ENCODE data around the gene PLEKHA1. TPM values are rescaled to one million over a fixed set of nuclear protein-coding genes. Genes with fewer than 3 reads are reported as not detected.

The PLEKHA1 gene
- total RNA-seq, 1 experiment from 2014 or later = 30.6 TPM

DNA sequence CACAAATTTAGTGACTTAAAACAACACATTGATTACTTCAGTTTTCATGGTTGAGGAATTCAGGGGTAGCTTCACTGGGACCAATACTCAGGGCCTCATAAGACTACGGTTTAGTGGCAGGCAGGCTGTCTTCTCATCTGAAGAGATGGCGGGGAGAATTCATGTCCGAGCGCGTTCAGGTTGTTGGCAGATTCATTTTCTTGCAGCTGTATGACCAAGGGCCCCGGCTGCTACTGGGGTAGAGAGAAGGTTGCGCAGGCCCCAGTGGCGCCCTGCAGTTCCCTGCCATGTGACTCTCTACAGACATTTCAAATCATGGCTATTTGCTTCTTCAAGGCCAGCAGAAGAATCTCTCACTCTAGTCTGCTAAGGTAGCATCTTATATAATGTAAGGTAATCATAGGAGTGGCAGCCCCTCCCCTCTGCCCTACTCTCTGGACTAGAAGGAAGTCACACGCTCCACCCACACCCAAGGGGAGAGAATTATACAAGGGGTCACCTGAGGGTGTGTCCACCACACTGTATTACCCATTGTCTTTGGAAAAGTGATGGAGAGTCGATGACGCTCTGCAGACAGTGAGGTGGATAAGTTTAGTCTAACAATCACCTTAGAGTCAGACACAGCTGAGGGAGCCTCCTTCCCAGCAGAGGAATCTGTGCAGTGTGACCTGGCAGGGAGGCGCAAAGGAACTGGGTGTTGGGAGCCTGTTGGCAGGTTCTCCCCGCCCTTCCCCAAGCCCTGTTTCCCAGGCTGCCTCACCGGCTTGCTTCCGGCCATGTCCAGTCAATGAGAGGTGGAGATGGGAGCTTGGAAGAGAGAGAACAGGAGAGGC lies 35.7 kb upstream of the PLEKHA1 start:
- Histone ChIP-seq H3K79me2 (ENCODE audit: insufficient read depth, low read length) (no peaks in the 10 kb centered on the region), H4K20me1 (ENCODE audit: insufficient read depth) (no peaks in the 10 kb centered on the region), H3K9me2 (ENCODE audit: insufficient read depth) (no peaks in the 10 kb centered on the region), H3K9ac (ENCODE audit: low read length) (no peak overlapping the region), H3K27me3 (ENCODE audit: insufficient read depth, low read length) (no peaks in the 10 kb centered on the region), H3K4me1 (ENCODE audit: control insufficient read depth in 1 of 2, insufficient read depth in 2 of 2, low read length in 2 of 2) (peaks cover 0 to 5% of the 10 kb centered on the region in 2 experiments; a peak in 1 of 4 replicates), H3K9me3 (ENCODE audit: control insufficient read depth in 1 of 2, insufficient read depth in 1 of 2, low read depth in 1 of 2, low read length in 2 of 2) (no peaks in the 10 kb centered on the region), H3K36me3 (ENCODE audit: control insufficient read depth in 1 of 2, insufficient read depth in 2 of 2, low read length in 2 of 2) (no peaks in the 10 kb centered on the region), H3K27ac (ENCODE audit: low read depth, low read length) (no peak overlapping the region), H3K4me3 (replicated peaks in 1 of 2; ENCODE audit: low read depth in 1 of 2, low read length in 2 of 2) (no peak overlapping the region), H2AFZ (ENCODE audit: low read depth, low read length, poor library complexity, severe bottlenecking) (no peak overlapping the region), H3K4me2 (ENCODE audit: low read length) (no peak overlapping the region)
- TF ChIP-seq CEBPB (IDR thresholded peaks at IDR 0.05; ENCODE audit: low read depth) (no peak), SRF (IDR thresholded peaks at IDR 0.05; ENCODE audit: low read depth) (no peak), ZFX (IDR thresholded peaks at IDR 0.05) (no peak), RAD21 (IDR thresholded peaks at IDR 0.05; ENCODE audit: low read depth) (no peak), POLR2AphosphoS5 (IDR thresholded peaks at IDR 0.05; ENCODE audit: low read depth, low read length) (no peak)
- RAD21 ChIA-PET (ENCODE audit: low non-redundant PET in 1 of 2, low total read pairs in 2 of 2, uncharacterized antibody in 2 of 2, unreplicated experiment in 2 of 2) = no interaction called here
- no TSS peak for BruUV-seq (replicated peaks)
- POLR2A ChIA-PET = no interaction called here
- ATAC-seq = no peak
- intact Hi-C loops (cut with micrococcal nuclease) = no loop called here
- no peak for DNase-seq (ENCODE audit: low read depth, low spot score)
- CTCF ChIA-PET = no interaction called here

DNA sequence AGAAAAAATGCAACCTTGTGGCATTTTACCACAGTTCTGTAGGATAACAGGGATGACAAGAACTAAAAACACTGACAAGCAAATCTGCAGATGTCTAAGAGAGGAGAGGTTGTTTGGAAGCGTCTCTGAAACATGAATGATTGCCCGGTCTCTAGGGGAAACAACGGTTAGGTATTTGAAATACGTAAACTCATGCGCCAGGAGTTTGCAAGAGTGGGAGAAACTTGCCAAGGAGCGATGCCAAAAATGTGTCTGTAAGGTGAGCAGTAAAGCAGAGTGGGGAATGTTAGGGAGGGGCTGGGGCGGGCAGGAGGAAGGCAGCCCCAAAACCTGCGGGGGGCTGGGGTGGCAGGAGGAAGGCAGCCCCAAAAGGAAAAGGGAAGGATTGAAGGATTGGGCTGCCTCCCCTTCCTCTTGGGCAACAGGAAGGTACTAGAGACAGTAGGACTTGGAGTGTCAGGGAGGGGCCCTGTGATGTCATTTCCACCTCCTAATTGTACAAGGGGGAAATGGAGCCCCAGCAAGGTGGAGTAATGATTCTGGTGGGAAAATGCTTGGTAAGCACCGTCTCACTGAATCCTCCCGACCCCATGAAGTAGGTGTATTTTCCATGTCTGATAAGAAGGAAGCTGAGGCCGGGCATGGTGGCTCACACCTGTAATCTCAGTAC lies 33.2 kb upstream of the PLEKHA1 start:
- ChIA-PET RAD21 (ENCODE audit: low non-redundant PET in 1 of 2, low total read pairs in 2 of 2, uncharacterized antibody in 2 of 2, unreplicated experiment in 2 of 2) (no interaction called here), CTCF (interaction anchor here (0.6 kb wide), 1 partner anchor 224 kb away, joined by 3 read pairs; no protein-coding TSS in a partner anchor), POLR2A (no interaction called here)
- Histone ChIP-seq H3K4me1 (ENCODE audit: control insufficient read depth in 1 of 2, insufficient read depth in 2 of 2, low read length in 2 of 2) (peaks cover 7 to 17% of the 10 kb centered on the region in 2 experiments), H3K9me3 (ENCODE audit: control insufficient read depth in 1 of 2, insufficient read depth in 1 of 2, low read depth in 1 of 2, low read length in 2 of 2) (no peaks in the 10 kb centered on the region; a peak in 1 of 4 replicates), H3K9ac (ENCODE audit: low read length) (no peak overlapping the region), H3K36me3 (ENCODE audit: control insufficient read depth in 1 of 2, insufficient read depth in 2 of 2, low read length in 2 of 2) (no peaks in the 10 kb centered on the region), H3K27me3 (ENCODE audit: insufficient read depth, low read length) (no peaks in the 10 kb centered on the region), H3K79me2 (ENCODE audit: insufficient read depth, low read length) (no peaks in the 10 kb centered on the region), H4K20me1 (ENCODE audit: insufficient read depth) (no peaks in the 10 kb centered on the region), H3K4me3 (replicated peaks in 1 of 2; ENCODE audit: low read depth in 1 of 2, low read length in 2 of 2) (no peak overlapping the region), H2AFZ (ENCODE audit: low read depth, low read length, poor library complexity, severe bottlenecking) (no peak overlapping the region), H3K27ac (ENCODE audit: low read depth, low read length) (no peak overlapping the region), H3K9me2 (ENCODE audit: insufficient read depth) (no peaks in the 10 kb centered on the region), H3K4me2 (ENCODE audit: low read length) (no peak overlapping the region)
- BruUV-seq (replicated peaks) = no TSS peak
- DNase-seq (ENCODE audit: low read depth, low spot score) = no peak
- ATAC-seq = no peak
- TF ChIP-seq, protein P1, sequence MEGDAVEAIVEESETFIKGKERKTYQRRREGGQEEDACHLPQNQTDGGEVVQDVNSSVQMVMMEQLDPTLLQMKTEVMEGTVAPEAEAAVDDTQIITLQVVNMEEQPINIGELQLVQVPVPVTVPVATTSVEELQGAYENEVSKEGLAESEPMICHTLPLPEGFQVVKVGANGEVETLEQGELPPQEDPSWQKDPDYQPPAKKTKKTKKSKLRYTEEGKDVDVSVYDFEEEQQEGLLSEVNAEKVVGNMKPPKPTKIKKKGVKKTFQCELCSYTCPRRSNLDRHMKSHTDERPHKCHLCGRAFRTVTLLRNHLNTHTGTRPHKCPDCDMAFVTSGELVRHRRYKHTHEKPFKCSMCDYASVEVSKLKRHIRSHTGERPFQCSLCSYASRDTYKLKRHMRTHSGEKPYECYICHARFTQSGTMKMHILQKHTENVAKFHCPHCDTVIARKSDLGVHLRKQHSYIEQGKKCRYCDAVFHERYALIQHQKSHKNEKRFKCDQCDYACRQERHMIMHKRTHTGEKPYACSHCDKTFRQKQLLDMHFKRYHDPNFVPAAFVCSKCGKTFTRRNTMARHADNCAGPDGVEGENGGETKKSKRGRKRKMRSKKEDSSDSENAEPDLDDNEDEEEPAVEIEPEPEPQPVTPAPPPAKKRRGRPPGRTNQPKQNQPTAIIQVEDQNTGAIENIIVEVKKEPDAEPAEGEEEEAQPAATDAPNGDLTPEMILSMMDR (IDR thresholded peaks at IDR 0.05 in 2 of 3, conservative IDR thresholded peaks at IDR 0.05 in 1 of 3; ENCODE audit: borderline replicate concordance in 1 of 3, insufficient read depth in 1 of 3, low read depth in 2 of 3, low read length in 2 of 3) = no peak
- TF ChIP-seq ATF3 (IDR thresholded peaks at IDR 0.05) (no peak), SIN3A (IDR thresholded peaks at IDR 0.05; ENCODE audit: low read depth) (no peak), CEBPB (IDR thresholded peaks at IDR 0.05; ENCODE audit: low read depth) (no peak), ZBTB33 (IDR thresholded peaks at IDR 0.05; ENCODE audit: extremely low read depth, insufficient replicate concordance, low read length) (no peak), EGR1 (IDR thresholded peaks at IDR 0.05; ENCODE audit: low read depth) (no peak), POLR2AphosphoS5 (IDR thresholded peaks at IDR 0.05; ENCODE audit: low read depth, low read length) (no peak), CBX3 (IDR thresholded peaks at IDR 0.05; ENCODE audit: low read depth) (no peak), SRF (IDR thresholded peaks at IDR 0.05; ENCODE audit: low read depth) (no peak), JUND (IDR thresholded peaks at IDR 0.05) (no peak)
- intact Hi-C loops (cut with micrococcal nuclease) = no loop called here
